ENCODE data around the gene SBK3.
"Not testable (repeated sequence)": the region's sequence is repeated elsewhere in the genome, so short reads cannot be mapped to it uniquely, and the experiment has no call there.

Gene SBK3

DNA sequence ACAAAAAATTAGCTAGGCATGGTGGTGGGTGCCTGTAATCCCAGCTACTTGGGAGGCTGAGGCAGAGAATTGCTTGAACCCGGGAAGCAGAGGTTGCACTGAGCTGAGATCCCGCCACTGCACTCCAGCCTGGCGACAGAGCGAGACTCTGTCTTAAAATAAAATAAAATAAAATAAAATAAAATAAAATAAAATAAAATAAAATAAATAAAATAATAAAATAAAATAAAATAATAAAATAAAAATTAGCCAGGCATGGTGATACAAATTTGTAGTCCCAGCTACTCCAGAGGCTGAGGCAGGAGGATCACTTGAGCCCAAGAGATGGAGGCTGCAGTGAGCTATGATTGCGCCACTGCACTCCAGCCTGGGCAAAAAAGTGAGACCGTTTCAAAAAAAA lies 28.6 kb upstream of the SBK3 start:
- not testable (repeated sequence) for DNase-seq

DNA sequence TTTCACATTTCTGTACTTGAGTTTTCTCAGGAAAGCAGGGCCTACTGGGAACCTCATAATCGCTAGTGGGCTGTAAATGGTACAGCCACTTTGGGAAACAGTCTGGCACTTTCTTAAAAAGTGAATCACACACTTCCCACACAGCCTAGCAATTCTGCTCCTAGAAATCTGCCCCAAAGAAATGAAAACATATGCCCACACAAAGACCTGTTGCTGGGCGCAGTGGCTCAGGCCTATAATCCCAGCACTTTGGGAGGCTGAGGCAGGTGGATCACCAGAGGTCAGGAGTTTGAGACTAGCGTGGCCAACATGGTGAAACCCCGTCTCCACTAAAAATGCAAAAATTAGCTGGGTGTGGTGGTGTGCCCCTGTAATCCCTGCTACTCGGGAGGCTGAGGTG lies 24.1 kb upstream of the SBK3 start:
- not testable (repeated sequence) for DNase-seq

DNA sequence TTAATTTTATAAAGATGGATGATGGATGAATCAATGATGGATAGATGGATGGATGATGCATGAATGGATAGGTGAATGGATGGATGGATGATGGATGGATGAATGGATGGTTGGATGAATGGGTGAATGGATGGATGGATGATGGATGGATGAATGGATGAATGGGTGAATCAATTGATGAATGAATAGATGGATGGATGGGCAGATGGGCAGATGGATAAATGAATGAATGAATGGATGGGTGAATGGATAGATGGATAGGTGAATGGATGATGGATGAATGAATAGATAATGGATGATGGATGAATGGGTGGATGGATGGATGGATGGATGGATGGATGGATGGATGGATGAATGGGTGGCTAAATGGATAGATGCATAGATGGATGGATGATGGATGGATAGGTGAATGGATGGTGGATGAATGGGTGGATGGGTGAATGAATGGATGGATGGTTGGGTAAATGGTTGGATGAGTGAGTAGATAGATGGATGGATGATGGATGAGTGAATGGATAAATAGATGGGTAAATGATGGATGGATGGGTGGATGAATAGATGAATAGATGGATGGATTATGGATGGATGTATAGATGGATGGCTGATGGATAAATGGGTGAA lies 22.5 kb upstream of the SBK3 start:
- DNase-seq: no peak

DNA sequence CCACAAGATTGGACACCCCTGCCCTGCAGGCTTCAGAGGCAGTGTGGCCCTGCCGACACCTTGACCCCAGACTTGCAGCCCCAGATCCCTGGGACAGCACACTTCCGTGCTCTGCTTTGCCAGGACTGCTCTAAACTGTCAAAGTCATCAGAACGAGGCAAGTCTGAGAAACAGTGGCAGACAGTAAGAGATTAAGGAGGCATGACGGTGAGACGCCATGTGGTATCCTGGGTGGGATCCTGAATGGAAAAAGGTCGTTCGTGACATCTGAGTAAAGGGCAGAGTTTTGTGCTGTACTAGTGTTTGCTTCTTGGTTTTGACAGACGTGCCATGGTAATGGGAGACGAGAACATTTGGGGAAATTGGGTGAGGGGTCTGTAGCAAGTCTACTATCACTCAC lies 21.5 kb upstream of the SBK3 start:
- DNase-seq: no peak

DNA sequence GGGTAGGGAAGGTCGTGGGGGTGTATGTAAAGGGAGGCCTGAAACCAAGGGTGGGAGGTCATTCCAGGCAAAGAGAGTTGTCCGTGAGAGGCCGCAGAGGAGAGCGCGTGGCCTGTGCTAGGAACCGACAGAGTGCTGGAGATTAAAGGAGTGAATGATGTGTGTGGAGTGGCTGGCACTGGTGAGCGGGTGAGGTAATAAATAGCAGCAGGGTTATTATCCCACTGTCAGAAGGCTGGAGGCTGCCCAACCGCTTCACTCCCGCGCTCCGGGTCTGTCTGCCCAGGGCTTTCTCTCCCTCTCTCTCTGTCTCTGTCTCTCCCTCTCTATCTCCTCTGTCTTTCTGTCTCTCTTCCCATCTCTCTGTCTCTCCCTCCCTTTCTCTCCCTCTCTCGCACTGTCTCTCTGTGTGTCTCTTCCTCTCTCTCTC lies 17.9 kb upstream of the SBK3 start:
- DNase-seq: peak in 1 of 2 experiments; percentile 25

DNA sequence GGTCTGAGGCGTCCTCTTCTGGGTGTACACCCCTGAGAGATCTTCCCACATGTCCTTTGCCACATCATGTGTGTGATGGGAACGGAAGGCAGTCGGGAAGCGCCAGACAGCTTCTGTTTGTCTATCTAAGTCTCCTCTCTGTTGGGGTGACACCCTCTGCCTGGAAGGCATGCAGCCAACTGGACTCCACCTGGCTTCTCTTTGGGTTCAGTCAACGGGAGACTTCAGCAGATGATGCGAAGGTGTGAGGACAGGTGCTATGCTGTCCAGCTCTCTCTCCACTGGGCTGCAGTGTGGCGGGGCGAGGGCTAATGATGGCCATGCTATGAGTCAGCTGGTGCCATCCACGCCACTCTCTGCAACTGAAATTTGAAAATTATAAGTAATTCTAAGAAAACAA lies 14.3 kb upstream of the SBK3 start:
- peak; percentile 13 to 40 for DNase-seq

DNA sequence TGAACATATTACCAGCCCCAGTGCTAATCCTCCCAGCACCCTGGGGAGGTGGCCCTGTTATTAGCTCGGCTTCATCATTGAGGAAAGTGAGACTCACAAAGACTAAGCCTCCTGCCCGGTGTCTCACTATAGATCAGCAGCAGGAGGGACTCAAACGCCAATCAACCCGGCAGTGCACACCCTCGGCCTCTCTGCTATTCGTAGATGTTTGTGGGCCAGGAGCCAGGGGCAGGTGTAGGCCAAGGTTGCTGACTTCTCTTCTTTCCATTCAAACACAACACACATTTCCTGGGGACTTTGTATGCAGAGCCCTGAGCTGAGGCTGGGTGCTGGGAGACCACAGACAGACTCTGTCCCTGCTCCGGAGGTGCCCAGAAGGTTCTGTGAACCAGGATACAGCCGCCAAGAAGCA lies 9.4 kb upstream of the SBK3 start:
- DNase-seq: peak in 1 of 2 experiments; percentile 44

DNA sequence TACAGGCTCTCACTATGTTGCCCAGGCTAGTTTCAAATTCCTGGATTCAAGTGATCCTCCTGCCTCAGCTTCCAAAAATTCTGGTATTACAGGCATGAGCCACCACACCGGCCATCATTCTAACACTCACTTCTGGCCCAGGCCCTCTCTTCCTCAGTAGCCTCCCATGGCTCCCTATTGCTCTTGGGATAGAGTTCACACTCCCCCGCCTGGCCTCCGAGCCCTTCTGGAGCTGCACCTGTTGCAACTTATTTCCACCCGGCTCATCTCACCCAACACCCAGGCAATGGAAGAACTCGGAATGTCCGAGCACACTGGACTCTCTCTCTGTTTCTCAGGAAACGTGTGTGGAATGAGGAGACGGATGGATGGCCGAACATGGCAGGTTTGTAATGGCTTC lies 9.0 kb upstream of the SBK3 start:
- no peak for DNase-seq

DNA sequence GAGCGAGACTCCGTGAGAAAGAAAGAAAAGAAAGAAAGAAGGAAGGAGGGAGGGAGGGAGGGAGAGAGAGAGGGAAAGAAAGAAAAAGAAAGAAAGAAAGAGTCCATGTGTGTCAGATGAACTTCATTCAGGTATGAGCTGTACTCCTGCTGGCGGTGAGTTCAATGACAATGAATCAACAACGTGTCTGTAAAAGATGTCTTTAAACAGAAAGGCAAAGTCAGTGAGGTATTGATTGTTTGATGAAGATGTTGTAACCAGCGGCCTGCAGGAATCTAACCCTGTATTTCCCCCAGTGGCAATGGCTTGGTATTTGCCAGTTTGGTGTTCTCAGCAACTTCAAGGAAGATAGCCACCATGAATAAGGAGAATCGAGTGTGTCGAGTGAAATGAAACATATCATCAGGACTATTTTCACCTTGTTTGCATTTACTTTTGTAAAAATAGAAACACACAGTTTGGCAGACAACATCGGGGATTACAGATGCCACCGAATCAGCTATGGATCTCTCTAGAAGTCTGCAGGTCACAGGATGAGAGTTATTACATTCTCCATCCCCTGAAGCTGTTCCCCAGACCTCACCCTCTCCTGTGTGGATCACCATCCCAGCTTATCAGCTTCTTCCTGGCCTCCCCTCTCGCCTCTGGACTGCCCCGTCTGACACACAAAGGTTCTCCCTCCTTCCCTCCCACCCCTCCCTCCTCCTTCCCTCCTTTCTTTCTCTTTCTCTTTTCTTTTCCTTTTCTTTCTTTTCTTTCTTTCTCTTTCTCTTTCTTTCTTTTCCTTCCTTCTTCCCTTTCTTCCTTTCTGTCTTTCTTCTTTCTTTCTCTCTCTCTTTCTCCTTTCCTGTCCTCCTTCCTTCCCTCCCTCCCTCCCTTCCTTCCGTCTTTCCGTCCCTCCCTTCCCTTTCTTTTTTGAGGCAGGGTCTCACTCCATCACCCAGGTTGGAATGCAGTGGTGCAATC lies 8.2 kb upstream of the SBK3 start:
- DNase-seq: no peak

DNA sequence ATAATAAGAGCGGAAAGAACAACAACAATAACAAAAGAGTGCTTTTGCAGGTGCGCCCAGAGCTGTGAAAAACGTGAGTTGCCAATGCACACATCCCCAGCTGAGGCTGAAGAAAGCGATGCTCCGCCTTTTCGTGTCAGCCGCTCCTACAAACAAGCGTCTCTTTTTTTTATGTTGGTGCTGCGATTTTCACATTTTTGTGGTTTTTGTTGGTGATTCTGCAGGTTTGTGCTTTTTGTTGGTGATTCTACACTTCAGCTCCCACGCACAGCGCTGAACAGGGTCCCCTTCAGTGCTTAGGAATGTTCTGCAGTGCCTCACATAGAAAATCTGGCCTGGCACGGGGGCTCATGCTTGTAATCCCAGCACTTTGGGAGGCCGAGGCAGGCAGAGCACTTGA lies 7.3 kb upstream of the SBK3 start:
- no peak for DNase-seq

DNA sequence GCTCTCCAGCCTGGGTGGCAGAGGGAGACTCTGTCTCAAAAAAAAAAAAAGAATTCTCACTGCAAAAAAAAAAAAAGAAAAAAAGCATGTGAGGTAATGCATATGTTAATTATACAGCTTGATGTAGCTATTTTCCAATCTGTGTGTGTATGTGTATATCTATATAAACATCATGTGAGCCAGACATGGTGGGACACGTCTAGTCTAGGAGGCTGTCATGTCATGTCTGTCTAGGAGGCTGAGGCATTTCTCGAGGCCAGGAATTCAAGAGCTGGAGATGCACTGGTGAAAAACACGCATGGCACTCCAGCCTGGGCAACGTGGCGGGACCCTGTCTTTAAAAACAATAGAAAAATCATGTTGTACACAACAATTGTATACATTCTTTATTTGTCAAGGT lies 6.9 kb upstream of the SBK3 start:
- DNase-seq: no peak

DNA sequence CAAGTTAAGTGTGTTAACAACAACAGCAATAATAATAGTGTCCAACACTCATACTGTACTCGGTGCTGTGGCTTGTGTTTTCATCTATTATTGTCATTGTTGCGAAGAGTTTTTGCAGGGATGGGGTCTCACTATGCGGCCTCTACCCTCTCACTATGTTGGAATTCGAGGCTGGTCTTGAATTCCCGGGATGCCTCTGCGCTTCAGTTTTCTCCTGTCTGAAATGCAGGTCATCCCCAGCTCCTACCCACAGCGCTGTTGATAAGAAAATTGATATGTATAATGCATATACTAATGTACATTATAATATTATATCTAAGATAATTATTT lies 4.9 kb upstream of the SBK3 start:
- DNase-seq: no peak

DNA sequence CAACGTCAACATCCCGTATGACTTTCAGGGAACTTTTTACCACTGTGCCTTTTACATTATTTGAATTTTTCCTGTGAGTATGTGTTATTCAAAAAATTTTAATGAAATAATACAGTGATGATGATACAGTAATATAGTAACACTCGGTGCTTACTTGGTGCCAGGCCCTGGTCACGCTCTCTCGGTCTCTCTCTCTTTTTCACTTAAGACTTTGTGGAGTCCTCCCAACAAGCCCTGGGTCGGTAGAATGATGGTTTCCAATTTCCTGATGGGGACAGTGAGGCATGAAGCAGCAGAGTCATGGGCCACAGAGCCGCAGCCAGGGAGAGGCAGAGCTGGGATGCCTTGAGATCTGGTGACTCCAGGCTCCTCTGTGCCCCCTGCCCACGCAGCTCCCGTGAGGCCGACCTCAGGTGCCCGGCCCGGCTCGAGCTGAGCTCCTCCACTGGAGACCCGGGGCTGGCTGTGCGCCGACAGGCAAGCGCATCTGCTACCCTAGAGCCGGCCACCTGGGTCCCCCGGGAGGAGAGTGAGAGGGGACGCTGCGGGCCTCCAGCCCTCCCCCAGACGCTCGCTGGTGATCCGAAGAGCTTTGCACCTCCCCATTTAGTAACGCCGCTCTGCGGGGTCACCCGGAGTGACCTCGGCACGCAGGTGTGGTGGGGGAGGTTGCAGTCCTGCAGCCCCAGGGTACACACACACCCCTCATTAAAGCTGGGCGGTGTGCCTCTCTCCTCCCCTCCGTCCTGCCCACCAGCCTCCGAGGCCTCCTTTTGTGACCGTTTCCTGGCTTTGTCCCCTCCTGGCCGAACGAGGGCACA lies 4.4 kb upstream of the SBK3 start:
- peak; percentile 11 to 39 for DNase-seq

DNA sequence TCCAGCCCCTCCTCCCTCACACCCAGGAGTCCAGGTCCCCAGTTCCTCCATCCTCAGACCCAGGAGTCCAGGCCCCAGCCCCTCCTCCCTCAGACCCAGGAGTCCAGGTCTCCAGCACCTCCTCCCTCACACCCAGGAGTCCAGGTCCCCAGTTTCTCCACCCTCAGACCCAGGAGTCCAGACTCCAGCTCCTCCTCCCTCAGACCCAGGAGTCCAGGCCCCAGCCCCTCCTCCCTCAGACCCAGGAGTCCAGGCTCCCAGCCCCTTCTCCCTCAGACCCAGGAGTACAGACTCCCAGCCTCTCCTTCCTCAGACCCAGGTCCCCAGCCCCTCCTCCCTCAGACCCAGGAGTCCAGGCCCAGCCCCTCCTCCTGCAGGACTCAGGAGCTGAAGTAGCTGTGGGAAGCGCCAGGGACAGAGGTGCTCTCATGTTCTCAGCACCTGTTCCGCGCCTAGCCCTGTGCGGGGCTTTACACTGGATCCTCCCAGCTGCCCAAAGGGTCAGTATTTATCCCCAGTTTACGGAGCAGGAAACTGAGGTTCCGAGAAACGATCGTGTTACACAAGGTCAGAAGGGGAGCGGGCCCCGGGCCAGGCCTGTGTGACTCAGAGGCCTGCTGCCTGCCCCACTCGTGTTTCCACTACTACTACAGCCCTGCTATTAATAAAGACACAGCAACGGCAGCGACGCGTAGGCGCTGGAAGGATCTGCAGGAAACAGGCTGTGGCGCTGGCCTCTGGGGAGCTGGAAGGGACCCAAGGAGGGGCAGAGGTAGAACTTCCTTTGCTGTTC lies 1.7 kb upstream of the SBK3 start:
- DNase-seq: peak in 1 of 2 experiments; percentile 16

DNA sequence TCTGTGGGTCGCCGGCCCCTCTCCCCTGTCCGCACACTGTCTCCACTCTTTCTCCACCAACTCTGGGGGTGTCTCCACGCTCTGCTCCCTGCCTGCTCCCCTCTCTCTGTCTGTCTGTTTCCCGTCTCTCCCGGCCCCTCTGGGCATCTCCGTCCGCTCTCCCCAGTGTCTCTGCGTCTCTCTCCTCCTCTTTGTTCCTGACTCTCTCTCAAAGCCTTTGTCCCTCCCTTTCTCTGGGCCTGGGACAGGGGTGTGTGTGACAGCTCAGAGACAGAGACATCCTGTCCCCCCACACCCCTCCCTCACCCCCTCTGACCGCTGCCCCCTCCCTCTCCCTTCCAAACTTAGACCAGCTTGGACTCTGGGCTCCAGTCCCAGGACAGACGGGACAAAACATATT lies 668 bp upstream of the SBK3 start:
- no peak for DNase-seq

DNA sequence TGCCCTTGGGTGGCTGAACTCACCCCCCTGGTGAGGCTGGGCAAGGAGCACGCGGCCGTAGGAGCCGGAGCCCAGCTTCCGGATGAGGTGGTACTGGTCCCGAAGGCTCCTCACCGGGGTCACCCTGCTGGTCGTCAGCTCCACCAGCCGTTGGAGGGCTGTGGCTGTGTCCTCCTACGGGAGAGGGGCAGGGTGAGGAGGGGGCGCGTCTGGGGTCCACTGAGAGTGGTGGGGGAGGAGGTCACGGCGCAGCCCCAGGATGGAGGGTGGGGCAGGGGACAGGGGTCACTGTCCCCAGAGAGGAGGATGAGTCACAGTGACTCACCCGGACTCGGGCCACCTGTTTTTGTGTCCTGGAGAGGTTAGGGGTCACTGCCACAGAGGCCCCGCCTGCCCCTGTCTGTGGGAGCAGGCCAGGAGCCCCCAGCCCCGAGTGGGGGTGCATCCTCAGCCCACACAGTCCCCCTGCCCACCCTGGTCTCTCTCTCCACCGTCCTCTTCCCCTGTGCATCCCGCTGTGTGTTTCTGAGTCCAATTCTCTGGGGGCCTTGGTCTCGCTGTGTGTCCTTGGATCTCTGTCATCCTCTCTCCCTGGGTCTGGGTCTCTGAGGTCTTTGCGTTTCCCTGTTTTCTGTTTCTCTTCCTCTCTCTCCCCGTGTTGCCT lies 435 bp downstream of the SBK3 start:
- no peak for DNase-seq

DNA sequence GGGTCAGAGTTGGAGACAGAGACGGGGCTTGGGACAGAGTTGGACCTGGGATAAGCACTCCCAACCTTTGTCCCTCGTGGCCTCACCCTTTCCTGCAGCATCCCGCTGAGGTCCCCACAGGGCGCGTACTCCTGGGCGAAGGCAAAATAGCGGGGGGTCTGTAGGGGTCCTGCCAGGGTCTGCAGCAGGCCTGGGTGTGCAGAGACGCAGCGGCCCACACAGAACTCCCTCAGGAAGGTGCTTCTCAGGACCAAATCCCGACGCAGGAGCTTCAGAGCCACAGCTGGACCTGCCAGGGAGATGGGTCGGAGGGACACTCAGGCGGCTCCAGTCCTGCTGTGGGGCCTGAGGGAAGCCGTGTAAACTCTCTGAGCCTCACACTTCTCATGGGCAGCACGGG lies 1.3 kb downstream of the SBK3 start:
- DNase-seq: no peak

DNA sequence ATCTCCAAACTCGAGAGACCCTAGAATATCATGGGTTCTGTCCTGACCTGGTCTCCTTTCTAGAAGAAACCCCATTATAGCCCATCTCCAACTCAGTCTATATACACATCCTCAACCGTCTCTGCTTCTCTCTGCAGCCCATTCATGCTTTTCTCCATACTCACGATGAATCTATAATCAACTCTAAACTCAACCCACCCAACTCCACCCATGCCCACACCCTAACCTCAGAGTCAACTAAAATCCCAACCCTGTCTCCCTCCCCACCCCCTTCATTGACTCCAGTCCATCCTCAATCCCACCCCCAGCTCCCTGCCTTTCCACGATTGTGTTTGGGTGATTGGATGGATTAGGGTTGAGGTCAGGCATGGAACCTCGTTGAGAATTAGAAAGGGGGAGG lies 1.8 kb downstream of the SBK3 start:
- no peak for DNase-seq

DNA sequence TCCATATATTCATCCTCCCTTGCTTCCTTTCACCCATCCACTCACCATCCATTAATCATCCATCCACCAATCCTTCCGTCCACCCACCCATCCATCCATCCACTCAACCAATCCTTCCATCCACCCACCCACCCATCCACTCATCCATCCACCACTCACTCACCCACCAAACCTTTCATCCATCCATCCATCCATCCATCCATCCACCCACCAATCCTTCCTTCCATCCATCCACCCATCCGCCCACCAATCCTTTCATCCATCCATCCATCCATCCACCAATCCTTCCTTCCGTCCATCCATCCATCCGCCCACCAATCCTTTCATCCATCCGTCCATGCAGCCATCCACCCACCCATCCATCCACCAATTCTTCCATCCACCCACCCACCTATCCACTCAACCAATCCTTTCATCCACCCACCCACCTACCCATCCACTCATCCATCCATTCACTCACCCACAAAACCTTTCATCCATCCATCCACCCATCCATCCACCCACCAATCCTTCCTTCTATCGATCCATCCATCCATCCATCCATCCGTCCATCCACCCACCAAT lies 3.0 kb downstream of the SBK3 start:
- no peak for DNase-seq

DNA sequence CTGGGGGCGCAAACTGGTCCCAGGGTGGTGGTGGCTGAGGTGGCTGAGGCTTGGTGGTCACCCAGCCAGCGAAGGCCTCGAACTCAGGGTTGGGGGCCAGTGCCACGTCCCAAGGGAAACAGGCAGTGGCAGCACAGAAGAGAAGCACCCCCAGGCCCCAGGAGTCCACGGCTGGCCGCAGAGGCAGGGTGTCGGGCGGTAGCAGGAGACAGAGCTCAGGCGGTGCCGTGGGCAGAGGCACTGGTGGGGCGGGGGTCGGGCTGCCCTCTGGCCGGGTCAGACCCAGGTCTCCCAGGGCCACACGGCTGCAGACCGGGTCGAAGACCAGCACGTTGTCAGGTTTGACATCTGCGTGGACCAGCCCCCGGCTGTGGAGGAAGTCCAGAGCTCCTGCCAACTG lies 4.3 kb downstream of the SBK3 start:
- no peak for DNase-seq

DNA sequence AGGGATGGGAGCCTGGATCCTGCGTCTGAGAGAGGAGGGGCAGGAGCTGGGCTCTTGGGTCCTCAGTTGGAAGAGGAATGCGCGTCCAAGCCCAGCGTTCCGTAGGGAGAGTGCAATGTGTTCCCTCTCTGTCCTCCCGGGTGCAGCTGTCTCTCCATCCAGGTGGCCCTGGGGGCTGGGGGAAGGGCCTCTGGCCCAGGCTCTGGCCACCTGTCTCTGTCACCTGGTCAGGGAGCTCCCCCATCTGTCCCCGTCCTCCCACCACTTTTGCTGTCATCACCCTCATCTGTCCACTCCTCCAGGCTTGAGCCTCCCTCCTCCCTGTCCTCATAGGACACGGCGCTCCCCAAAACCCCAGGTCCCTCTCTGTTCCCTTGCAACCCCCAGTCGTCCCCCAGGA lies 4.7 kb downstream of the SBK3 start:
- DNase-seq: peak; percentile 20 to 31

Data from SHP77 (cell line).